Effector memory CD4-positive, alpha-beta T cell (primary cell): Measurements from ENCODE around the gene MS4A8.
"Not testable (repeated sequence)": the region's sequence is repeated elsewhere in the genome, so short reads cannot be mapped to it uniquely, and the experiment has no call there.

Experiments
- DNase-seq, 3 donors: peaks; one replicate each; pipeline ENCODE4 v3.0.0-alpha.2; 2020
- H3K27ac ChIP-seq: 2 replicates; pipeline ENCODE4 v1.7.0; 2013; ENCODE audit warnings: mild to moderate bottlenecking, low read length, moderate library complexity; ENCODE audit not compliant: insufficient read depth, poor library complexity, severe bottlenecking
- H3K27me3 ChIP-seq: replicated peaks from 2 replicates; pipeline ENCODE4 v1.7.0; 2013; ENCODE audit warnings: mild to moderate bottlenecking, low read length; ENCODE audit not compliant: insufficient read depth, control insufficient read depth, poor library complexity, severe bottlenecking
- H3K36me3 ChIP-seq: 2 replicates; pipeline ENCODE4 v1.7.0; 2013; ENCODE audit warnings: mild to moderate bottlenecking, low read length, moderate library complexity; ENCODE audit not compliant: control insufficient read depth, insufficient read depth
- H3K4me1 ChIP-seq: 2 replicates; pipeline ENCODE4 v1.7.0; 2013; ENCODE audit warnings: low read length, mild to moderate bottlenecking; ENCODE audit not compliant: control insufficient read depth, insufficient read depth, poor library complexity, severe bottlenecking
- H3K4me3 ChIP-seq: 2 replicates; pipeline ENCODE4 v1.7.0; 2013; ENCODE audit warnings: low read length, low read depth, mild to moderate bottlenecking; ENCODE audit not compliant: insufficient read depth, poor library complexity, severe bottlenecking
- H3K9me3 ChIP-seq: 2 replicates; pipeline ENCODE4 v1.7.0; 2013; ENCODE audit warnings: mild to moderate bottlenecking, low read length, moderate library complexity; ENCODE audit not compliant: control insufficient read depth
- total RNA-seq, 3 donors: gene quantifications; one replicate each; lab custom pipeline; 2026; lab: John Stamatoyannopoulos, UW

MS4A8 gene, protein sequence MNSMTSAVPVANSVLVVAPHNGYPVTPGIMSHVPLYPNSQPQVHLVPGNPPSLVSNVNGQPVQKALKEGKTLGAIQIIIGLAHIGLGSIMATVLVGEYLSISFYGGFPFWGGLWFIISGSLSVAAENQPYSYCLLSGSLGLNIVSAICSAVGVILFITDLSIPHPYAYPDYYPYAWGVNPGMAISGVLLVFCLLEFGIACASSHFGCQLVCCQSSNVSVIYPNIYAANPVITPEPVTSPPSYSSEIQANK
- 0 reads per million in 3 donors for total RNA-seq

DNA sequence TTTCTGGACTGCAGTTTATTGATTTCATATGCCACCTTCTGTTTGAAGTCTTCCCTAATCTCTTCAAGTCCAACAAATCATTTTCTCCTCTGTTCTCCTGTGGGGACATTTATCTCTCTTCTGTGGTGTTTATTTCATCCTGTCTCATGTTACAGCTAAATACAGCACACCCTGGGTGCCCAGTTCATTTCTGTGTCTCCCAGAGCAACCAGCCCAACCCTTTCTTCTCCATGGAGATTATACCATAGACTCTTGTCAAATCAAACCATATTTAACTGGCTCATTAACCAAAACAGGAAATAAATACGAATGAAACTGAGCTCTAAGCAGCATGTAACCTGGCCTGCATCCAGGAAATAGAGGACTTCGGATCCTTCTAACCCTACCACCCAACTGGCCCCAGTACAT is at the start of gene MS4A8:
MS4A8 (plus strand) TSS at position 329 of the 408 bp plus-strand sequence. CDS start 1,249 bp downstream, outside the sequence.
- no peak for DNase-seq

DNA sequence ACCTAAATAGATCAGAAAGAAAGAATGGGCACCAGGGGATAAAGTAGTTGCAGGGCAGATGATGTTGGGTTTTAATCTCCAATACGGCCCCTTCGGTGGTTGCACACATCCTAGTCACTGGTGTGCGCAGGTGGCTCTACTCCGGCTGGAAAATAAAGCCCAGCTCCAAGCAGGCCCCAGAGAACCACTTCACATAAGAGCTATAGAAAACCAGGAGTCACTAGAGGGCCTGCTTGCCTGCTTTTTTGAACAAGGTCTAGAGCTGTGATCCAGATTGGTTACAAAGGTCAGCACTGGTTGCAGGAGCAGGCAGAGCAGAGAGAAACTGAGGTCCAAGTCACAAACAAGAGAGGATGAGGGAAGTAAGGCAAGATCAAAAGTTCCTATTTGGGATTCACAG is 41.5 kb upstream of the MS4A8 start:
- no peaks in the 10 kb centered on the region for H3K4me1 ChIP-seq
- H3K36me3 ChIP-seq, result no peaks in the 10 kb centered on the region
- no peak for DNase-seq
- no peaks in the 10 kb centered on the region for H3K27me3 ChIP-seq
- no peaks in the 10 kb centered on the region for H3K9me3 ChIP-seq
- no peak overlapping the region for H3K27ac ChIP-seq
- H3K4me3 ChIP-seq, result no peak overlapping the region

More for the DNA sequence above, at the start of gene MS4A8:
- Histone ChIP-seq H3K9me3 (no peaks in the 10 kb centered on the region), H3K36me3 (no peaks in the 10 kb centered on the region), H3K27ac (no peak within 1 kb of the TSS), H3K4me3 (no peak within 1 kb of the TSS), H3K4me1 (no peaks in the 10 kb centered on the region), H3K27me3 (no peaks in the 10 kb centered on the region)

GRCh38 chr11:60658409-60658808 is 41.0 kb upstream of the MS4A8 start:
- no peaks in the 10 kb centered on the region for H3K36me3 ChIP-seq
- H3K4me1 ChIP-seq, result no peaks in the 10 kb centered on the region
- no peak overlapping the region for H3K27ac ChIP-seq
- no peaks in the 10 kb centered on the region for H3K9me3 ChIP-seq
- no peak overlapping the region for H3K4me3 ChIP-seq
- no peak for DNase-seq
- no peaks in the 10 kb centered on the region for H3K27me3 ChIP-seq

DNA sequence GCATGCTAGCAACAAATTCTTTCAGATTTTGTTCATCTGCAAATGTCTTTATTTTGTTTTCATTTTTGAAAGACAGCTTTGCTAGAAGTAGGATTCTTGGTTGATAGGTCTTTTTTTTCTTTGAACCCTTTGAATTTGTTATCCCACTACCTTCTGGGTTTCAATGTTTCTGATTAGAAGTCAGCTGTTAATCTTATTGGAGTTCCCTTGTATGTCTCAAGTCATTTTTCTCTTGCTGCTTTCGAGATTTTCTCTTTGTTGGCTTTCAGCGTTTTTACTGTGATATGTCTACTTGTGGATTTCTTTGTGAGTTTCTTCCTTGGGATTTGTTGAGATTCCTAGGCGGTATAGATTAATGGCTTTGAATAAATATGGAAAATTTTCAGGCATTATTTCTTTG is 27.2 kb upstream of the MS4A8 start:
- no peak for DNase-seq
- H3K4me1 ChIP-seq, result no peaks in the 10 kb centered on the region
- no peak overlapping the region for H3K4me3 ChIP-seq
- H3K27me3 ChIP-seq, result peaks cover 7% of the 10 kb centered on the region
- peaks cover 6% of the 10 kb centered on the region for H3K9me3 ChIP-seq
- H3K27ac ChIP-seq, result no peak overlapping the region
- H3K36me3 ChIP-seq, result no peaks in the 10 kb centered on the region

- H3K4me3 ChIP-seq, H3K36me3 ChIP-seq, H3K27me3 ChIP-seq, H3K27ac ChIP-seq, H3K4me1 ChIP-seq, DNase-seq: not testable (repeated sequence)
- H3K9me3 ChIP-seq, result peaks cover 12% of the 10 kb centered on the region
Measured at GRCh38 chr11:60678231-60678630, 21.2 kb upstream of the MS4A8 start.

- no peak for DNase-seq
- Histone ChIP-seq H3K4me1 (no peaks in the 10 kb centered on the region), H3K9me3 (peaks cover 6% of the 10 kb centered on the region), H3K27ac (no peak overlapping the region), H3K27me3 (no peaks in the 10 kb centered on the region), H3K36me3 (no peaks in the 10 kb centered on the region), H3K4me3 (no peak overlapping the region)
Measured at GRCh38 chr11:60679879-60680278, 19.5 kb upstream of the MS4A8 start.

DNA sequence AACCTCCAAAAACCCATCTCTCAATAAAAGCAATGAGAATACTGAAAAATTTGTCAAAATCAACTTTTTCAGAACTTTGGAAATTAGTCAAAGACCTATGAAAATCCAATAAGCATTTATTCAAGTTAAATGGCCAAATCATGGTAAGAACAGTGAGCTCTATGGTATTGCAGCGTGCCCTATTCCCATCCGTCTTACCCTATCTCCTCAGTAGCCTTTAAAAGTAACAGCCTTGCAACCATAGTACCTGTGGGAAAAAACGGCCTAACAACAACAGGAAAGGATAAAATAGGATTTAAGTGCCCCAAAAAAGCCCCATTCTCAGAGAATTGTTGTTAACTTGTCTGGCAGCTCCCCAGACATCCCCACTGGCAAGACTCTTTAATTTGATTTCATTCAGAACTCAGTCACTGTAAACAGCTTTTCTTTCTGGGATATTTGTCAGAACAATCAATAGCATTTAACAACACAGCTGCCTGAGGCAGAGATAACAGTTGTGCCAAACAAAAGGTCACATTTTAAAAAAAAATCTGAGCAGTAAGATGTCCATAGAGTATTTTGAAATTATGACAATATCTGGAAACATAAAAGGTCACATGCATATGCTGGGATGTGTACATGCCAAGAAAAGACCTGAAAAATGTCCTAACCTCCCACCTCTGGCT is 18.8 kb upstream of the MS4A8 start:
- Histone ChIP-seq H3K4me3 (no peak overlapping the region), H3K27ac (no peak overlapping the region), H3K4me1 (no peaks in the 10 kb centered on the region), H3K9me3 (peaks cover 6% of the 10 kb centered on the region), H3K27me3 (no peaks in the 10 kb centered on the region), H3K36me3 (no peaks in the 10 kb centered on the region)
- DNase-seq, result no peak

DNA sequence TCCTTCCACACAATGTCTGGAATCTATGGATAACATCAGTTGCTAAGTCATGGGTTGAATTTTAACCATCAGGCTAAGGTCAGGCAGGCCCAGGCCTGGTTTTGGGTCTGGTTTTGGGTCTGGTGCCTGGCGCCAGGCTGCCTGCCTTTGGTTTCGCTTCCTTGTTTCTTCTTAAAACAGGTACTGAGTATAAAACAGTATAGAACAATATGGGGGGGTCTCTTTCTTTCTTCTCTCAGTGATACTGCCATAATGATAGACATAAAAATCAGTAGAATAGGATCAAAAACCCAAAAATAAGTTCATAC is 14.9 kb upstream of the MS4A8 start:
- H3K4me1 ChIP-seq, H3K27me3 ChIP-seq, H3K9me3 ChIP-seq, H3K27ac ChIP-seq, H3K4me3 ChIP-seq, H3K36me3 ChIP-seq, DNase-seq: not testable (repeated sequence)

GRCh38 chr11:60691661-60692060 is 7.8 kb upstream of the MS4A8 start:
- Histone ChIP-seq H3K4me3 (no peak overlapping the region), H3K27ac (no peak overlapping the region), H3K9me3 (no peaks in the 10 kb centered on the region), H3K4me1 (no peaks in the 10 kb centered on the region), H3K27me3 (no peaks in the 10 kb centered on the region), H3K36me3 (no peaks in the 10 kb centered on the region)
- DNase-seq, result no peak

- no peaks in the 10 kb centered on the region for H3K27me3 ChIP-seq
- H3K9me3 ChIP-seq, result no peaks in the 10 kb centered on the region
- H3K4me3 ChIP-seq, result no peak overlapping the region
- no peaks in the 10 kb centered on the region for H3K4me1 ChIP-seq
- H3K36me3 ChIP-seq, result no peaks in the 10 kb centered on the region
- DNase-seq, result no peak
- no peak overlapping the region for H3K27ac ChIP-seq
Measured at GRCh38 chr11:60699936-60700335, 524 bp downstream of the MS4A8 start.
